Measurements from ENCODE around the gene ANGEL1. TPM values are rescaled to one million over a fixed set of nuclear protein-coding genes. Genes with fewer than 3 reads are reported as not detected.

Gene ANGEL1
- polyA plus RNA-seq, 1 experiment: 12.8 TPM

DNA sequence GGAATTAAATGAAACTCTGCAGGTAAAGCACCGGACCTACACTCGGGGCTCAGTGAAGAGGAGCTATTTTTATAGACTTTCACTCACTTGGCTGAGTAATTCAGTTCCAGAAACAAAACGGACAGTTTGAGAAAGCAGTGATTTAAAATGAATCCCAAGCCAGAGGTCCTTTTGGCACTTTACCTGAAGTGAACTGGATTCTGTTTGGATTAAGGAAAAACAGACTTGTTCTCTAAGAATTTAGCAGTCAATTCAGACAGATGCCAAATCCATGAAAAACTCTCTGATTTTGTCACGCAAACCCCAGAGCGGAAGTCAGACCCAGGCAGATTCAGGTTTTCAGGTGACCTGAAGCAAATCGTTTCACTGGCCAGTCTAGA lies 56.3 kb downstream of the ANGEL1 start:
- ChIA-PET CTCF (interaction anchor here (1.3 kb wide), 1 partner anchor 28 kb away, joined by 3 read pairs; no protein-coding TSS in a partner anchor), POLR2A (interaction anchor here (0.6 kb wide), 1 partner anchor 16 kb away, joined by 3 read pairs; no protein-coding TSS in a partner anchor)
- Histone ChIP-seq H3K9me3 (ENCODE audit: control insufficient read depth, insufficient read depth, low read length) (no peaks in the 10 kb centered on the region), H3K27me3 (ENCODE audit: control insufficient read depth, insufficient read depth, low read length) (peaks cover 5% of the 10 kb centered on the region), H3K27ac (ENCODE audit: low read depth, low read length) (no peak overlapping the region), H3K4me3 (ENCODE audit: low read depth, low read length) (no peak overlapping the region)
- DNase-seq (ENCODE audit: low read depth, low spot score): no peak
- TF ChIP-seq, protein P1, sequence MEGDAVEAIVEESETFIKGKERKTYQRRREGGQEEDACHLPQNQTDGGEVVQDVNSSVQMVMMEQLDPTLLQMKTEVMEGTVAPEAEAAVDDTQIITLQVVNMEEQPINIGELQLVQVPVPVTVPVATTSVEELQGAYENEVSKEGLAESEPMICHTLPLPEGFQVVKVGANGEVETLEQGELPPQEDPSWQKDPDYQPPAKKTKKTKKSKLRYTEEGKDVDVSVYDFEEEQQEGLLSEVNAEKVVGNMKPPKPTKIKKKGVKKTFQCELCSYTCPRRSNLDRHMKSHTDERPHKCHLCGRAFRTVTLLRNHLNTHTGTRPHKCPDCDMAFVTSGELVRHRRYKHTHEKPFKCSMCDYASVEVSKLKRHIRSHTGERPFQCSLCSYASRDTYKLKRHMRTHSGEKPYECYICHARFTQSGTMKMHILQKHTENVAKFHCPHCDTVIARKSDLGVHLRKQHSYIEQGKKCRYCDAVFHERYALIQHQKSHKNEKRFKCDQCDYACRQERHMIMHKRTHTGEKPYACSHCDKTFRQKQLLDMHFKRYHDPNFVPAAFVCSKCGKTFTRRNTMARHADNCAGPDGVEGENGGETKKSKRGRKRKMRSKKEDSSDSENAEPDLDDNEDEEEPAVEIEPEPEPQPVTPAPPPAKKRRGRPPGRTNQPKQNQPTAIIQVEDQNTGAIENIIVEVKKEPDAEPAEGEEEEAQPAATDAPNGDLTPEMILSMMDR (IDR thresholded peaks at IDR 0.05; ENCODE audit: low read depth, low read length): no peak

DNA sequence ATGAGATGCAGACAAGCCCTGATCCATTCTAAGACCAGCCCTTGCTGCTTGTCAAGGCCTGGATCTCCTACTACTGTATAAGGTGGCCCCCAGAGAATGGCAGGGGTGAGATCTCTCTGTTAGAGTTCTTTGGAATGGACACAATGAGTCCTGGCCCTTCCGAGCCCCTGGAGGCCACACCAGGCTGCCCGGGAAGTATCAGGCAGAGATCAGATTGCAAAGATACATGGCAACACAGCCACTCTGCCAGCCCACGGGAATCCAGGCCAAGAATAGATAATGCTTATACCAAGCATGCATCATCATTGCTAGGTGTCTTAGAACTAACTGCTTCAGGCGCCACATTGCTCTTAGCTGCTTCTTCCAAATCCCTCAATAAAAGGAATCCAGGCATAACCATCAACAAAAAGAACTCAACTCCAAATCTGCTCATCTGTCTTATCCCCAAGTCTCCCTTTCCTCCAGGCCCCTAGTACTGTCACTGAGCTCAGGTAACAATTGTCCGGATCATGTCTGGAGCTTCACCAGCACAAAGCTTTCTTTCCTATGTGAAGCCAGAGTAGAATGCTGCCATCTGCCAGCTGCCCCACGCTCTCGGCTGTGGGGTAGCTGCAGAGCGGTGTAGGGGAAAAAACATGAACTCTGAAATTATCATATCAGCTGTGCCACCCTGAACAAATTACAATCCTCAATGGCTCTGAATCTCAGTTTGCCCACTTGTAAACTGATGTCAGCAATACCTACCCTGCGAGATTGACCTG lies 56.9 kb downstream of the ANGEL1 start:
- no peaks in the 10 kb centered on the region for H3K9me3 ChIP-seq (ENCODE audit: control insufficient read depth, insufficient read depth, low read length)
- peaks cover 5% of the 10 kb centered on the region for H3K27me3 ChIP-seq (ENCODE audit: control insufficient read depth, insufficient read depth, low read length)
- TF ChIP-seq, protein P1 (IDR thresholded peaks at IDR 0.05; ENCODE audit: low read depth, low read length): no peak
- no peak overlapping the region for H3K27ac ChIP-seq (ENCODE audit: low read depth, low read length)
- DNase-seq (ENCODE audit: low read depth, low spot score): no peak
- CTCF ChIA-PET: interaction anchor here (1.3 kb wide), 1 partner anchor 29 kb away, joined by 3 read pairs; no protein-coding TSS in a partner anchor
- POLR2A ChIA-PET: interaction anchor here (0.6 kb wide), 1 partner anchor 17 kb away, joined by 3 read pairs; no protein-coding TSS in a partner anchor
- H3K4me3 ChIP-seq (ENCODE audit: low read depth, low read length): no peak overlapping the region

DNA sequence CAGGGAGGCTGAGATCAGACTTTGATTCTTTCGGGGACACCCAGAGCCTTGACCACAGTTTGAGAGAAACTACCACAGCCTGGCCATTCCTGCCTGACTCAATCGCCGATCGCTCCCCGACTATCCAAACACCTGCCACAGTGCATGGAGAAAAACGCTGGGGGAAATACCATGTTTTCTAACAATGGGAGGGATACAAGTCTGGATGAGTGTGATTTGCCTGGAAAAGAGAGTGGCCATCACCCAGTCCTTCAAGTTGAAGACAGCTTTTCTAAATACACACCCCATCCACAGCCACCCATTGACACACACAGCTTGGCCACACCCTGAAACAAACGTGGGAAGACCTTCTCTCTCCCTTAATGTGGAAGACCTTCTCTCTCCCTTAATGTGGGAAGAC lies 58.1 kb downstream of the ANGEL1 start:
- Histone ChIP-seq H3K27me3 (ENCODE audit: control insufficient read depth, insufficient read depth, low read length) (peaks cover 5% of the 10 kb centered on the region), H3K27ac (ENCODE audit: low read depth, low read length) (no peak overlapping the region), H3K4me3 (ENCODE audit: low read depth, low read length) (no peak overlapping the region), H3K9me3 (ENCODE audit: control insufficient read depth, insufficient read depth, low read length) (no peaks in the 10 kb centered on the region)
- POLR2A ChIA-PET: no interaction called here
- CTCF ChIA-PET: interaction anchor here (1.7 kb wide), 1 partner anchor 44 kb away, joined by 6 read pairs; no protein-coding TSS in a partner anchor
- TF ChIP-seq, protein P1 (IDR thresholded peaks at IDR 0.05; ENCODE audit: low read depth, low read length): no peak
- DNase-seq (ENCODE audit: low read depth, low spot score): no peak

DNA sequence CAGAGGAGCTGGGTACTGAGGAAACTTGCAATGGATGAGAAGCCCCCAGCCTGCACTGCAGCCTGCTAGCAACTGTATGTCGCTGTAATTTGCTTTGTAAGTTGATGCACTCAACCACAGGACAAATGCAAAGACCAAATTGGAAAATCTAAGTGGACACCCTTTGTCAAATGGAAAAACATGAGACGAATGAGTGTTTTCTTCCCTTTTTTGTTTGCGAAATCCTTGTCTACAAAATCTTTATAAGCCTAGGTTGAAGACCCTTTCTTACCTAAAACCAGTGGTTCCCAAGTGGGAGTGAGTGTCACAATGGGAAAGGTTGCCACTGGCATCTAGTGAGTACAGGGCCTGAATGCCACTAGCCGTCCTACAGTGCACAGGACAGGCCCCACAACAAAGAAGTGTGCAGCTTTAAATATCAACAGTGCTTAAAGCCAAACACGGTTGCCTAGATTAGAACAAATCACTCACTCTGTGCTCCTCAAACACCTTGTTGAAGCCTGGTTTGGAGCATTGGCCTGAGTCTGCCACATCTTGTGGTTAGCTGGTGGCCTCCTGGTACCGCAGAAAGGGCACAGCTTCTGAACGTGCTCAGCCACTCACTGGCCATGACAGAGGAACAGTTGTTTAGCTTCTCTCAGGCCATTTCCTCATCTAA lies 59.0 kb downstream of the ANGEL1 start:
- TF ChIP-seq, protein P1 (IDR thresholded peaks at IDR 0.05; ENCODE audit: low read depth, low read length): no peak
- H3K27me3 ChIP-seq (ENCODE audit: control insufficient read depth, insufficient read depth, low read length): peaks cover 5% of the 10 kb centered on the region
- no peak overlapping the region for H3K4me3 ChIP-seq (ENCODE audit: low read depth, low read length)
- CTCF ChIA-PET: interaction anchor here (1.7 kb wide), 1 partner anchor 43 kb away, joined by 6 read pairs; no protein-coding TSS in a partner anchor
- no peaks in the 10 kb centered on the region for H3K9me3 ChIP-seq (ENCODE audit: control insufficient read depth, insufficient read depth, low read length)
- POLR2A ChIA-PET: no interaction called here
- no peak for DNase-seq (ENCODE audit: low read depth, low spot score)
- no peak overlapping the region for H3K27ac ChIP-seq (ENCODE audit: low read depth, low read length)

DNA sequence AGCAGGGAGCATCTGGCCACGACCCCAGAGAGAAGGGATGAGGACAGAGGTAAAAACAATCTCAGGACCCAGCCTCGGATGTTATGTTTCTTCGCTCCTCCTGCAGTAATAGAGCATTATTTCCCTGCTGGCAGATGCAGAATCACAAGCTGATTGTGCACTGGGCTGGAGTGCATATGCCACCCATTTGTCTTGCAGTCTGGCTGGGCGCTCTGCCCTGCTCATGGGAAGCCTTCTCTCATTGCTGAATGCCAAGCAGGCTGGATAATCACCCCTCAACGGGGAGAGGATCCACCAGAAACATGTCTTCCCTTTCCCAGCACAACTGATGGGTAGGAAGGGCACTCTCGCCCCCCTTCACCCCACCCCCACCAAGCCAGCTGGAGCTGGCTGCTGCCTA lies 59.9 kb downstream of the ANGEL1 start:
- Histone ChIP-seq H3K4me3 (ENCODE audit: low read depth, low read length) (no peak overlapping the region), H3K9me3 (ENCODE audit: control insufficient read depth, insufficient read depth, low read length) (no peaks in the 10 kb centered on the region), H3K27ac (ENCODE audit: low read depth, low read length) (no peak overlapping the region), H3K27me3 (ENCODE audit: control insufficient read depth, insufficient read depth, low read length) (peaks cover 5% of the 10 kb centered on the region)
- ChIA-PET POLR2A (no interaction called here), CTCF (no interaction called here)
- TF ChIP-seq, protein P1 (IDR thresholded peaks at IDR 0.05; ENCODE audit: low read depth, low read length): no peak
- DNase-seq (ENCODE audit: low read depth, low spot score): no peak

All from AG04450 (cell line).